OCI-LY7 (cell line): ENCODE measurements around the gene JPH2. TPM values are rescaled to one million over a fixed set of nuclear protein-coding genes. Genes with fewer than 3 reads are reported as not detected.

Experiments used
- BruUV-seq: library from RNA; stranded (reverse); fragments of 400-500 nt; replicated peaks from 2 replicates; lab custom pipeline; 2021; lab: Mats Ljungman, UMichigan
- CTCF ChIA-PET: fragments of 300-600 bp; sonication (Branson Sonifier 250); formaldehyde crosslinking; loops from one replicate; lab custom pipeline; 2022; ENCODE audit warnings: antibody characterized with exemption; ENCODE audit not compliant: unreplicated experiment; lab: Charles Lee
- POLR2A ChIA-PET: fragments of 300-600 bp; sonication (Branson Sonifier 250); formaldehyde crosslinking; loops from one replicate; lab custom pipeline; 2022; ENCODE audit warnings: antibody characterized with exemption; lab: Charles Lee
- DNase-seq: peaks from one replicate; pipeline ENCODE4 v3.0.0-alpha.2; 2015; ENCODE audit warnings: low spot score
- H2AFZ ChIP-seq: fragments of 200-600 bp; sonication (generic), shearing (Covaris generic); 2 replicates; pipeline ENCODE4 v1.6.1; 2014; ENCODE audit warnings: mild to moderate bottlenecking, antibody characterized with exemption, low read length, moderate library complexity
- H3K27ac ChIP-seq: fragments of 200-600 bp; sonication (generic); 2 replicates; pipeline ENCODE4 v1.5.1; 2014; ENCODE audit warnings: mixed run types, low read depth, mild to moderate bottlenecking, moderate library complexity, low read length, inconsistent platforms; ENCODE audit not compliant: poor library complexity, severe bottlenecking
- H3K36me3 ChIP-seq: fragments of 200-600 bp; sonication (generic); 2 replicates; pipeline ENCODE4 v1.6.1; 2014; ENCODE audit warnings: mild to moderate bottlenecking, antibody characterized with exemption, low read length, moderate library complexity, mixed read lengths; ENCODE audit not compliant: insufficient read depth
- H3K4me1 ChIP-seq: fragments of 200-600 bp; sonication (generic); 2 replicates; pipeline ENCODE4 v1.5.1; 2014; ENCODE audit warnings: mild to moderate bottlenecking, low read length; ENCODE audit not compliant: insufficient read depth, poor library complexity, severe bottlenecking
- H3K4me2 ChIP-seq: fragments of 200-600 bp; sonication (generic); 2 replicates; pipeline ENCODE4 v1.6.1; 2014; ENCODE audit warnings: mild to moderate bottlenecking, low read length
- H3K4me3 ChIP-seq: fragments of 200-600 bp; sonication (generic); 2 replicates; pipeline ENCODE4 v1.5.1; 2014; ENCODE audit warnings: mild to moderate bottlenecking, low read depth, low read length; ENCODE audit not compliant: poor library complexity, severe bottlenecking
- H3K79me2 ChIP-seq: fragments of 200-600 bp; sonication (generic); 2 replicates; pipeline ENCODE4 v1.6.1; 2016; ENCODE audit warnings: low read depth, mild to moderate bottlenecking, low read length, moderate library complexity, mixed read lengths; ENCODE audit not compliant: insufficient read depth
- H3K9me2 ChIP-seq: fragments of 200-600 bp; sonication (generic); 2 replicates; pipeline ENCODE4 v1.6.1; 2016; ENCODE audit warnings: mild to moderate bottlenecking, low read length, mixed read lengths; ENCODE audit not compliant: insufficient read depth
- H3K9me3 ChIP-seq: fragments of 200-600 bp; sonication (generic); 2 replicates; pipeline ENCODE4 v1.6.1; 2014; ENCODE audit warnings: mild to moderate bottlenecking, mixed run types, low read length, mixed read lengths
- H4K20me1 ChIP-seq: fragments of 200-600 bp; sonication (generic); 2 replicates; pipeline ENCODE4 v1.6.1; 2014; ENCODE audit warnings: mild to moderate bottlenecking, antibody characterized with exemption, low read length, moderate library complexity, mixed read lengths; ENCODE audit not compliant: insufficient read depth
- EZH2phosphoT487 ChIP-seq: fragments of 200-600 bp; sonication (generic); IDR thresholded peaks from 2 replicates; pipeline ENCODE4 v1.6.1; 2018; ENCODE audit warnings: low read depth, borderline replicate concordance, mild to moderate bottlenecking, mixed run types, antibody characterized with exemption, low read length, moderate library complexity, mixed read lengths
- intact Hi-C: fragments of 100-400 bp; cut with micrococcal nuclease; formaldehyde crosslinking; loops from one replicate; pipeline ENCODE4 v1.10.0; 2022; ENCODE audit not compliant: unreplicated experiment
- total RNA-seq, 2 experiments: library from RNA; depleted of rRNA in 1 of 2; stranded (reverse); fragments of >200 nt in 1 of 2; shearing (Covaris generic) in 1 of 2; gene quantifications; 2 replicates each; pipeline ENCODE4 v1.2.3, GENCODE V29; 2014 to 2022
- TF ChIP-seq, protein P1 (sequence below): fragments of 200-600 bp; sonication (generic); conservative IDR thresholded peaks from 2 replicates; pipeline ENCODE4 v1.5.1; 2014; ENCODE audit warnings: mild to moderate bottlenecking, antibody characterized with exemption, low read length, moderate library complexity, mixed read lengths

The JPH2 gene
- total RNA-seq, 2 experiments from 2014 or later, result not detected

- Histone ChIP-seq H4K20me1 (peaks cover 30% of the 10 kb centered on the region; the same call in 1 of the 2 replicates), H3K27ac (peak overlapping the region; percentile 51), H3K9me3 (no peaks in the 10 kb centered on the region), H3K9me2 (no peaks in the 10 kb centered on the region), H3K4me3 (peak overlapping the region; percentile 90), H3K36me3 (peaks cover 7% of the 10 kb centered on the region), H3K79me2 (peaks cover 39% of the 10 kb centered on the region), H3K4me1 (peaks cover 24% of the 10 kb centered on the region), H3K4me2 (peak overlapping the region; percentile 80), H2AFZ (peak overlapping the region; percentile 77; the same call in 1 of the 2 replicates)
- TF ChIP-seq, protein P1, sequence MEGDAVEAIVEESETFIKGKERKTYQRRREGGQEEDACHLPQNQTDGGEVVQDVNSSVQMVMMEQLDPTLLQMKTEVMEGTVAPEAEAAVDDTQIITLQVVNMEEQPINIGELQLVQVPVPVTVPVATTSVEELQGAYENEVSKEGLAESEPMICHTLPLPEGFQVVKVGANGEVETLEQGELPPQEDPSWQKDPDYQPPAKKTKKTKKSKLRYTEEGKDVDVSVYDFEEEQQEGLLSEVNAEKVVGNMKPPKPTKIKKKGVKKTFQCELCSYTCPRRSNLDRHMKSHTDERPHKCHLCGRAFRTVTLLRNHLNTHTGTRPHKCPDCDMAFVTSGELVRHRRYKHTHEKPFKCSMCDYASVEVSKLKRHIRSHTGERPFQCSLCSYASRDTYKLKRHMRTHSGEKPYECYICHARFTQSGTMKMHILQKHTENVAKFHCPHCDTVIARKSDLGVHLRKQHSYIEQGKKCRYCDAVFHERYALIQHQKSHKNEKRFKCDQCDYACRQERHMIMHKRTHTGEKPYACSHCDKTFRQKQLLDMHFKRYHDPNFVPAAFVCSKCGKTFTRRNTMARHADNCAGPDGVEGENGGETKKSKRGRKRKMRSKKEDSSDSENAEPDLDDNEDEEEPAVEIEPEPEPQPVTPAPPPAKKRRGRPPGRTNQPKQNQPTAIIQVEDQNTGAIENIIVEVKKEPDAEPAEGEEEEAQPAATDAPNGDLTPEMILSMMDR, result no peak
- TF ChIP-seq EZH2phosphoT487, result no peak
- DNase-seq, result no peak
- intact Hi-C loops, result loop anchor here (2.0 to 10.0 kb wide), 2 partner anchors 399 to 653 kb away; no protein-coding TSS in a partner anchor
- BruUV-seq, result TSS peak; percentile 95
- ChIA-PET CTCF (no interaction called here), POLR2A (interaction anchor here (0.6 kb wide), 1 partner anchor 527 kb away, joined by 3 read pairs; no protein-coding TSS in a partner anchor)
Observed at GRCh38 chr20:44211177-44212039, 24.4 kb upstream of the JPH2 start.

DNA sequence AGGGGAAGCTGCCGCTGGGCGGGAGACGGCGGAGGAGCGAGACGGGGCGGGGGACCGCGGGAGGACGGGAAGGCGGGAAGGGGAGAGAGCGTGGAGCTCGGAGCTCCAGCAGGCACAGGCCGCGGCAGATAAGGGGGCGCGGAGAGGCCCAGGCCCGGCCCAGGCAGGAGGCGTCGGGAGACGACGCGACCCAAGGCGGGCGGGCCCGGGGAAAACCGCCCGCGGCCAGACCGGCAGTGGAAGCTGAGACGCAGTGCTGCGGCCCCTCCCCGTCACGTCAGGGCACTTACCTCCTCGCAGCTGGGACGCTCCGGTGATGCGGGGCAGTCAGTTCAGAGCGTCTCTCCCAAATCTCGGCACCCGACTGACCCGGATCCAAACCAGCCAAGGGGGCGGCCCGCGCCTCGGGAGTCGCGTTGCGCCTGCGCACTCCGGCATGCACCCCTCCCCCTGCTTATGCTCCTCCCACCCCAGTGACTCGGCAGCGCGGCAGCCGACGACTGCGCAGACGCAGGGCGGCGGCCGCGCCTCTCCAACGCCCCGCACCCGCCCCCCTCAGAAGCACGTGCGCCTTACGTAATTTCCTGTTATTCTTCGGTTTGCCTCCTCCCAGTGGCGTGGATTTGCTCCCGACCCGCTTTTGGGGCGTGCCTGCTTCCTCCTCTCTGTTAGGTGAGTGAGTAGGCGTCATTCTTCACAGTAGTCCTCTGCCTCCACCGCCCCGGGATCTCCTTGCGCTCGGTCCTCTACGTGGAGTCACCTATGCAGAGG, 23.6 kb upstream of the JPH2 start, which contains the start of gene OSER1:
Gene OSER1, minus strand, starts transcription at position 366 of the 771 bp plus-strand sequence. CDS start 3,814 bp downstream, outside the sequence.
- POLR2A ChIA-PET, result interaction anchor here (0.6 kb wide), 1 partner anchor 463 kb away, joined by 4 read pairs; no protein-coding TSS in a partner anchor
- peak; percentile 97 for DNase-seq
- peaks cover 15% of the 10 kb centered on the region for H3K36me3 ChIP-seq
- H3K9me3 ChIP-seq, result no peaks in the 10 kb centered on the region
- peaks cover 30% of the 10 kb centered on the region; the same call in 1 of the 2 replicates for H4K20me1 ChIP-seq
- H2AFZ ChIP-seq, result peak within 1 kb of the TSS; percentile 77; the same call in 1 of the 2 replicates
- BruUV-seq, result no TSS peak
- no peaks in the 10 kb centered on the region for H3K9me2 ChIP-seq
- TF ChIP-seq EZH2phosphoT487, result no peak
- TF ChIP-seq, protein P1, result no peak
- intact Hi-C loops, result loop anchor here (2.0 to 10.0 kb wide), 2 partner anchors 400 to 654 kb away; no protein-coding TSS in a partner anchor
- H3K4me1 ChIP-seq, result peaks cover 24% of the 10 kb centered on the region
- H3K4me2 ChIP-seq, result peak within 1 kb of the TSS; percentile 91
- H3K4me3 ChIP-seq, result peak within 1 kb of the TSS; percentile 90
- peak within 1 kb of the TSS; percentile 81 for H3K27ac ChIP-seq
- H3K79me2 ChIP-seq, result peaks cover 46% of the 10 kb centered on the region
- CTCF ChIA-PET, result no interaction called here
